Renal pelvis (tissue), 4 donors: Measurements from ENCODE around the gene VDR. TPM values are rescaled to one million over a fixed set of nuclear protein-coding genes. Genes with fewer than 3 reads are reported as not detected.

Experiments used
- DNase-seq: peaks from one replicate; pipeline ENCODE4 v3.0.0-alpha.2; 2013
- polyA plus RNA-seq, 3 donors: library from polyadenylated mRNA; unstranded; fragments of 120-200 nt; gene quantifications; one replicate each; pipeline ENCODE4 v1.2.1, GENCODE V29; 2013; ENCODE audit not compliant: insufficient read length in 3 of 3

The VDR gene
- polyA plus RNA-seq, 3 donors, result 3.0 to 4.1 (median 3.7) TPM

DNA sequence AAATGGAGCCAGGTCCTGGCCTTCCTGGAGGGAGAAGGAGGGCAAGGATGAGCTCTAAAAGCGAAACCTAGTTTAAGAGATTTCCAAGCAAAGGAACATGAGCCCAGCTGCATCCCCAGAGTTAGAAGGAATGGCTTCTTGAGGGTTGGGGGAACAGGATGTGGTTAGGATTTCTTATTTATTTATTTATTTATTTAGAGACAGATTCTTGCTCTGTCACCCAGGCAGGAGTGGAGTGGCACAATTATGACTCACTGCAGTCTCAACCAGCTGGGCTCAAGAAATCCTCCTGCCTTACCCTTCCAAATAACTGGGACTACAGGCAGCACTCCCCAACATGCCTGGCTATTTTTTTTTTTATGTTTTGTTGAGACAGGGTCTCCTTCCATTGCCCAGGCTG, 33.3 kb upstream of the VDR start:
- DNase-seq, result no peak

DNA sequence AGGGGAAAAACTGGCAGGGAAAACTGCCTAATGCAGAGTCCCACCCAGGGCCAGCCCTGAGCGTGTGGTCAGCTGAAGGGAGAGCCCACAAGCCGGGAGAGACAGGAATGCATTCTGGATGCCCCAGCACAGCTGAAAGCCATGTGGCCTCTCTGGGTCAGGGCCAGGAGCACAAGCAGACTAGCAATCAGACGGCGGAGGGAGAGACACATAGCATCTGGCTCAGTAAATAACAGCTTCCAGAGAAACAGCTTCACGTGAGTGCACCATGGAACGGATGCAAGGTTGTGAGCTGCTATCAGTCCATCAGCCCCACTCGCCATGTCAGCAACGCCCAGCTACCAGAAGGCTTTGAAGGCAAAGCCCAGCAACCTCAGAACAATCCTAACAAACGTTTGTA, 30.4 kb upstream of the VDR start:
- DNase-seq, result peak; percentile 35

DNA sequence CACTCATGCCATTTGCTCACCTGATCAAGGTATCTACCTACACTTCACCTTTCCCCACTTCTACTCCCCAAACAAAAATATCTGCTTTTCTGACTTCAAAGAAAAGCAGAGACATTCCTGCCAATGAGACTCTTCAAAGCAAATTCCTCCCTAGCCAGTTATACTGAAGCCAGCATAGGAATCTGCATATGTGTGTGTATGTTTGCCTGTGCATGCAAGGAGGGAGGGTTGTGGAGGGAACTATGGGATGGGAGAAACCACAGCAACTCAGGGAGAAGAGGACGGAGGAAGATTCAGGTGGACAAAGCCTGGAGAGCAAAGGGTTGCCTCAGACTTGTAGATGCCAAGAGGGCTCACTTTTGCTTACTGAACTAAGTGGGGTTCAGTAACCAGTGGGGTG, 26.4 kb upstream of the VDR start:
- no peak for DNase-seq

DNA sequence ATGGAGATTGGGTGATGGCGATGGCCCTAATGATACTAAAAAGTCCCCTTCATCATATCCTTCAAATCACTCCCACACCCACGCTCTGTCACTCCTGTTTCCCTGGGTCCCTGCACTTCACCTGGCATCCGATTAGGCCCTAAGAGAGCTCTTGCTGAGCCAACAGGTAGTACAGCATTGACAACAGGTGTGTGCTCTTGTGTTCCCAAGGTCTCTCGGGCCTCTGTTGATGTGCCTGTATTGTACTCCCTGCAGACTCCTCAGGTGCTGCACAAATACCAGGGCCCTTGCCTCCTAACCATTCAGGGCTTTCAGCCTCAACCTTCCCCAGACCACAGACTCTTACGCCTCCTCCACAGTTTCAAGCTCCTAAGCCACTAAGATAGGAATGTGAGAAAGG, 25.8 kb upstream of the VDR start:
- DNase-seq, result no peak

DNA sequence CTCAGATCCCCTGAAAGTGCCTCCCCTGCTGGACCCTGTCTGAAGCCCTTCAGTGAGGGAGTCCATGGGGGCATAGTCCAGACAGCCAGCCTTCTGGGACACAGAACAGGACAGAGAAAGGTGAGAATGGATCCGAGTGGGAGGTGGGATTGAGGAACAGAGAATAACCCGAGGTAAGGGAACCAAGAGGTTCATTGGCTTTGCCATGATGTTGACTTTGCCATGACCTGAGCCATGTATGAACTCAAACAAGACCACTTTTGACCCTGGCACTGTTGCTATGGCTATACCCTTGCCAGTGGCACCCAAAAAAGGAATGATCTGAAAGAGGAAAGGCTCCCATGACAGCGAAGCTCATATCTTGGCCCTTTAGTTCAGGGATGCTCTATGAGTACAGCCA, 22.6 kb upstream of the VDR start:
- DNase-seq, result no peak

DNA sequence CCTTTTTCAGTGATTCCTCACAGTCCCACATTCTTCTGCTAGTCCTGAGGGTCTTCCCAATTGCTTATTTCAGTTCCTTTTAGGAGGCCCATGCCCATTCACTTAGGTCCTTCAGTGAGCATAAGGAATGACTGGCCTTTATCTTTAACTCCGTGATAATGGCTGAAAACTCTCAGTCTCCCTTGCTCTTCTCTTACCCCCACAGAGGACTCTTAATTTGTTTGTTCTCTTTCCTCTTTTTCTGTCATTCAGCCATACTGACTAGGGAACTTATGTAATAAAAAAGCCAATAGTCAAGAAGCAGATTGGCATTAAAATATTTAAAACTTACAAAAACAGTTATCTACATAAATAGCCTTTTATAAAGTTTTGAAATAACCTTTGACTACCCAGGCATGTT, 17.1 kb upstream of the VDR start:
- no peak for DNase-seq

DNA sequence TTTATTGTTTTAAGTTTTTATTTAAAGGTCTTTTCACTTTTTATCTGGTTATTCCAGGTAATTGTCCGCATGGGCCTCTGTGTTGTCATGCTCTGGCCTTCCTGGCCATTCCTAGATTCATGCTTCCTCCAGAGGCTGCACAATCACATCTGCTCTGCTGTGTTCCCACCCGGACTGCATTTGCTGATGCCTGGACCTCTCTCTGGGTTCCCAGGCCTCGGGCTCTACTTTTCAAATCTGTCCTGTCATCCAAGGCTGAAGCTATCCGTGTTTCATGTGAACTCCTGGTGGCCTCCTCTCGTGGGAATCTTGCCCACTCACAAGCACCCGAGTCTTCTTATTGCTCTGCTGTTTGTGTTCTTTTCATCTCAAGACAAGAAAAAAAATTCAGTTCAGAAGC, 16.1 kb upstream of the VDR start:
- DNase-seq, result no peak

DNA sequence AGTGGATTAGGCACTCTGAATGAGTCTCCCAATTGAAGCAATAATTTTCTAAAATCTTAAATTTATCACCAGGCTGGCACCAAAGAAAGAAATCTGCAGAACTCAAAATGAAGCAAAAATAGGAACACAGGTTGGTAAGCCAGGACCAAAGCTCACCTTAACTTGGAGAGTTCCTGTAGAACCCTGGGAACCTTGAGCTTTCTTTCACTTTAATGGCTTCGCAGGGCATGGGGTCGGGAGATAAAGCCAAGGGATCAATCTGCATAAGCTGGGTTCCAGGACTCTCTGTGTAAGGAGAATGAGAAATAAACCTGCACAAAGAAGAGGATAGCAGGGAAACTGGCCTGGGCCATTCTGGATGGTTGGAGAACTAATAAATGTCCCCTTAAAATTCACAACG, 8.3 kb upstream of the VDR start:
- DNase-seq, result no peak

DNA sequence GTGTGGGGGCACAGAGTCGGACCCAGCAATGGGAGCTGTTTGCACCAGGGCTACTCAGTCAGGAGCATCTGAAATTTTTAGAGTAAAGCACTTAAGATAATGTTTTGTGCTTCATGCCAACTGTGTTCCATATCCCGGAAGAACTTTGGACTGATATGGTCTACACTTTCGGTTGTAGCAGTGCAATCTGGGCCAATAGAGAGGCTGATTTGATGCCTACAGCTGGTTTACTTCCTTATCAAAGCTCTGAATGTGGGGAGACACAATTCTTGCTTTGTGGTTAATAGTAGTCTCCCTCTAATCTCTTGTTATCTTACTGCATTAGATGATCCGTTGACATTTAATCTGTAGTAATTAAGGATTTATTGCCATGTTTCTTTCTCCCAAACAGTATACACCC, 7.8 kb upstream of the VDR start:
- DNase-seq, result no peak

DNA sequence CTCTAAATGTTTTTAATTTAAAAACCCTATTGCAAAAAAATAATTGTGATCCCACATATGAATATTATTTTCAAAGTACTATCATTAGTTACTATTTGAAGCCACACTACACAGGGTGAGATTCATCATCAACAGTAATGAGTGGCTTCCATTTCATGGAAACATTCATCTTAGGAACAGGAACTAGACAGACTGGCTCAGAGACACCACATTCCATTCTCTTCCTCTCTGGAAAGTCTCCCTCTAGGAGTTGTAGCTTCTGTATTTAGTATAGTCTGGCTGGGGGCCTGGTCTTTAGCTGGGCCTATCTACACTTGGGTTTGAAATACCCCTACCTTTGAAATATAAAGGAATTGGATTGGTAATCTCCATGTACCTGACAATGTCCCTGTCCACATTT, 6.2 kb upstream of the VDR start:
- no peak for DNase-seq

DNA sequence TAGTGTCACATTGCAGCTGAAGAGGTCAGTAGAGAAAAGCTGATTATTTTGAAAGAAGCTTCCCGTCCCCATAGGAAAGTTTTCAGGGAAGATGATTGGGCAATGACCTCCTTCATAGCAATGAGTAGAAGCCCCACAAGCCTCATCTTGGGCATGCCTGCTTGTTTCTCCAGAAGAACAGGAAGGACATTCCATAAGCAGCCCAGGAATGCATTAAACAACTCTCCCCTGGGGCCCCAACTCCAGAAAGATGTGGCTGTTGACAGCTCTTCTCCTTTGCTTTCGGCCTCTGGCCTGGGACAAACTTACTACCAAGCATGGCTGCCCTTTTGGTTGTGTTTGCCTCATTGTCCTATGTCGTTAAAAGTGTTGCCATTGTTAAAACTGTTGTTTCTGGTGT, 5.7 kb upstream of the VDR start:
- no peak for DNase-seq

DNA sequence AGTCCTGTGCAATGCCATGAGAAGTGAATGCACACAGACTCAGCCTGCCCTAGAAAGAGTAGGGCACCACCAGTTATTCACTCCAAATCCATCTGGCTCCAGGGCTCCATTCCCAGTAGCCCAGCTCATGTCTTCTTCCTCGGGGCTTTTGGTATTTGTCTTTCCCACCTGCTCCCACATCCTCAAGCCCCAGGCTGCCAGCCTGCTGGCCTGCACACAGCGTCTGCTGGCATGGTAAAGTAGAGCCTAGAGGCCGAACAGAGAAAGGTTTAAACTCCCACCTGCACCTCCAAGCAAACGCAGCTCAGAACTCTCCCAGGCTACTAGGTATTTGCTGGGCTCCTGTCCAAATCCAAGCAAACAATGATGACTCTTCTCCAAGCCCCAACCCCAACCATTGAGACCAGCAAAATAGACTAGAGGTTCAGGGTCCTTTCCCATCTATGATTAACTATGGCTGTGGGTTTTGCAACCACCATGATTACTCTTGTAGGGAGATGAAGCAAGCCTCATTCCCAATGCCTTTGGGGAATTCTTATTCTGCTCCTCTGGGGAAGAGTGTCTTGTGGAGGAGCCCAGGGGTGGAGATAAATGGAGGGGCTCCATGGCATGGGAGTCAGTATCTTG, 5.2 kb upstream of the VDR start:
- no peak for DNase-seq

DNA sequence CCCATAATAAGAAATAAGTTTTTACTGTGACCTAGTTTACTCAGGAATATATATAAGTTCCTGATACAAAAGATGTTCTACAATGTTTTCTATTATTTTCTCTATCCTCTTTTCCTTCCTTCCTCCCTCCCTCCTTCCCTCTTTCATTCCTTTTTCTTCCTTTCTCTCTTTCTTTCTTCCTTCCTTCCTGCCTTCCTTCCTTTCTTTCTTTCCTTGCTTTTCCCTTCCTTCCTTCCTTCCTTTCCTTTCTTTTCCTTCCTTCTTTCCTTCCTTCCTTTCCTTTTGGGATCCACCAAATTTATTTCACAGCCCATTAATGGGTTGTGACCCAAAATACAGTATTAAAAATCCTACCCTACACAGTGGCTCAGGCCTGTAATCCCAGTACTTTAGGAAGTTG, 3.9 kb upstream of the VDR start:
- DNase-seq, result no peak

DNA sequence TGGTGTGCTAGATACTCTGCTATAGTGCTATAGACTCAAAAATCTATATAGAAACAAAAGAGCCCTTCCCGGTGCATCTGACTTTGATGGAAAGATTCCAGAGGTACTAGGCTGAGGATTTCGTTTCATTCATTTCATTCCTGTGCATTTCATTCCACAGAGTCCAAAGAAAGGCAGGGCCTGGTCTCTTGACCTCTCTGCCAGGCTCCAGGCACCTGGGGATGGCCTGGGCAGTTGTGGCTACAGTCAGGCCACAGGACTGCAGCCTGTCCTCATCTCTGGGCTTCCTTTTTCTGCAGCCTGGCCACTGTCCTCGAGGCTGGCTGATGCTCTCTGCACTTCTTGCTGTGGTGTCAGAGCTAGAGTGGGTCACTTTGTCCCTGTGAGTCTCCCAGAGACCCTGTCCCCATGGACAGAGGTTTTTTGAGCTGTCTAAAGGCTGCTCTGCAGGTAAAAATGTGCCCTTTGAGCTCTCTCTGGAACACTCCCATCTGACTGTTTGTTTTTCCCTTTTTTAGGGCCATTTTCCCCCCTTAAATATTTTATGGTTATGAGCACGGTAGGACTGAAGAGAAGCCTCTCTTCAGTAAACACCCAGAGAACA, 3.2 kb upstream of the VDR start:
- no peak for DNase-seq

DNA sequence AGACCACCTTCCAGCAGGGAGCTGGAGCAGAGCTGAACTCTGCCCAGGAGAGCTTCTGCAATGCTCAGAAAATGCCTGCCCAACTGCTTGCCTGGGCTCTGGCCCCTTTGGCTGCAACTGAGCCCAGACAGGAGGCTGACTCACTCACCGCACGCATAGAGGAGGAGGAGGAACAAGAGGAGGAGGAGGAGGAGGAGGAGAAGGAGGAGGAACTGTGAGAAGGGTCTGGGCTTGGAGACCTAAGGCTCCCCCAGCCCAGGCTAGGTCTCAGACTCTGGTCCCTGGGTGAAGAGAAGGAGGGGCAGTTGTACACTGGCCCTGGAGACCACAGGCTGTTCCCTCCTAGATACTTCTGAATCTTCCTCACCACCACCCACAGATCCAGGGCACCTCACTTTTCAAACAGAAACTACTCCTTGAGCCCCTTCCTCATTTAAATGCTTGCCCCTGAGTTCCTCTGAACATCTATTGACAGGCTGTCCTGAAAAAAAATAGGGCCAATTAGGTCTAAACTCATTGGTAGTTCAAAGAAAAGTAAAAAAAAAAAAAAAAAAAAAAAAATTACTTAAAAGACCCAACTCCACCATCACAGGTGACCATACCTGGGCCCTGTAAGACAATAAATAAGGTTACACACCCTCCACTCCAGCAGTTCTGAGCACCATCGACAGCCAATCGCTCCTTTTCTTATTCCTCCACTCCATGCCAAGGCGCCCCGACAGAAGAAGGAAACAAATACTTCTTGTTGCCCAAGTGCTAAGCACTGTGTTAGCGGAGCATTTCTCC, 674 bp downstream of the VDR start:
- no peak for DNase-seq

DNA sequence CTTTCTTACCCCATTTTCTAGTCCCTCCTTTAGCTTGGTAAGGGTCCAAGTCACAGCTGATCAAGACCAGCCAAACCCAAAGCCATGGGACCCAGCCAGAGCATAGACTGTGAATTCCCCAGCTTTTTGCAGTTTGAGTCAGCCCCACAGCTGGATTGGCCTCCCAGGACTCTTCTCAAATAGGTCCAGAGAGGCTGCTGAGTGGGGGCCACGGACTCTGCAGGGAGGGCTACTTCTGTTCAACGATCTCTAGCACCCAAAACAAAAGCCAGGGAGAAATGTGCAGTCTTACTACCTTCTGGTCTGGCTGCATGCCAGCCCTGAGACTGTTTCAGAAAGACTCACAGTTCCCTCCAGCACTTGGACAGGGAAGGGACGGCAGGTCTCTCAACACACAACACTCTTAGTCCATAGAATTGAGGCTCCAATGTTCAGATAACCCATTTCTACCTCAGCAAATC, 1.6 kb downstream of the VDR start:
- no peak for DNase-seq

DNA sequence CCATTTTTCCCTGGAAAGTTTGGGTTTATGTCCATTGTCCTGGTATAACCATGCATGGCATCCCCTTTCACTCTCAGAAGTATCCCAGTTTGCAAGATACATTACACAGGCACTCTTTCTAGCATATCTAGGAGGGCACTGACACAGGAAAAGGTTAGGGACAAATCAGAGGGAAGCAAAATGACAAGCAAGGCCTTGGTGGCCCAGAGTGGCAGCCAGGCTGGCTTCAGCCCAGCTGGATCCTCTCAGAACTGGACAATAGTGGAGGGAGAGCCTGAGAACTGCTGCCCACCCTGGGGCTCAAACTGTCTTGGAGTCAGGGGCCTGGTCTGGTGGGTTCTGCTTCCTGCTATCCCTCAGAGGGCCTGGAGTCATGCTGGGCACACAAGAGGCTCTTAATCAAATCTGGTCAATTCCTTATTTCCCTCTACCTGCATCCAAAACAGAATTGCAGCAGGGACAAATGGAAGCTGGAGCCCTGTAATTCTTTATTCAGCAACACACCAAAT, 2.6 kb downstream of the VDR start:
- no peak for DNase-seq

DNA sequence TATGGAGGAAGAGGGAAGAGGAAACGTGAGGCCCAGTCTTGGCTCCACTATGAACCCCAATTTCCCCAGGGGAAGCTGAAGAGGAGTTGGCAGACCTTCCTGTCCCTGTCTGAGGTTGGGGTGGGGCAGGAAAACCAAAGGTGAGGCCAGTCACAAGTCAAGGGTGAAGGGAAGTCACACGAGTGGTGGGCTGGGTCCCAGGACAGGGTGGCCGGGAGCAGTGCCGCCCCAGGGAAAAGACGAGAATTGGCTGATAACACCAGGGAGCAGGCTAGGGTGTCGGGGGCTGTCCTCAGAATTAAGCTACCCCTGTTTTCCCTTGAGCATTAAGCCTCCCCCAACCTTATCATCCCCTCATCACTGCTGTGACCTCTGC, 3.1 kb downstream of the VDR start:
- DNase-seq, result no peak

DNA sequence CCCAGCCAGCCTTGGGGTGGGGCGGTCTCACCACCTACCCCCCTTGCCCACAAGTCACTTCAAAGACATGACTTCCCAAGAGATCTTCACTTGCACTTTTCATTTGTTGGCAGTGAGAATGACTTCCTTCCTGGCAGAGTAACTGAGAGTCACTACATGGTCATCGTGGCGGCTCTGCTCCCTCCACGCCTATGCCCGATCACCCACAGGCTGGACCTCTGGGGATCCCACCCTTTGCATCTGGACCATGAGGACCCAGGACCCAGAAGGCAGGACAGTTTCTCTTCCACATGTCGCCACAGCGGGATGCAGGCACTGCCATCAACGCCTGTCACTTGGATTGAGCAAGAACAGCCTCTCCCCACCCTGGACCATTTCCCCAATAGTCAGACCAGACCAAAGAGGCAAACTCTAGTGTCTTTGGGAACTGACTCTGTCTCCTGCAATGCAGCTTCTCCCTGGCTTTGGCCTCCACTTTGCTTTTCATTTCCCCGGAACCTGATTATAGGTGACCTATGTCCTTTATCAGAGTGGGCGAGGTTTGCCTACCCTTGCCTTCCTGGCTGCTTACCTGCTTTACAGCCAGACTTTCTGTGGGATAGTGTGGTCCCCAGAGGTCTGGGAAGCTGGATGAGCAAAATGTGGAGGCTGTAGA, 3.6 kb downstream of the VDR start:
- DNase-seq, result no peak

DNA sequence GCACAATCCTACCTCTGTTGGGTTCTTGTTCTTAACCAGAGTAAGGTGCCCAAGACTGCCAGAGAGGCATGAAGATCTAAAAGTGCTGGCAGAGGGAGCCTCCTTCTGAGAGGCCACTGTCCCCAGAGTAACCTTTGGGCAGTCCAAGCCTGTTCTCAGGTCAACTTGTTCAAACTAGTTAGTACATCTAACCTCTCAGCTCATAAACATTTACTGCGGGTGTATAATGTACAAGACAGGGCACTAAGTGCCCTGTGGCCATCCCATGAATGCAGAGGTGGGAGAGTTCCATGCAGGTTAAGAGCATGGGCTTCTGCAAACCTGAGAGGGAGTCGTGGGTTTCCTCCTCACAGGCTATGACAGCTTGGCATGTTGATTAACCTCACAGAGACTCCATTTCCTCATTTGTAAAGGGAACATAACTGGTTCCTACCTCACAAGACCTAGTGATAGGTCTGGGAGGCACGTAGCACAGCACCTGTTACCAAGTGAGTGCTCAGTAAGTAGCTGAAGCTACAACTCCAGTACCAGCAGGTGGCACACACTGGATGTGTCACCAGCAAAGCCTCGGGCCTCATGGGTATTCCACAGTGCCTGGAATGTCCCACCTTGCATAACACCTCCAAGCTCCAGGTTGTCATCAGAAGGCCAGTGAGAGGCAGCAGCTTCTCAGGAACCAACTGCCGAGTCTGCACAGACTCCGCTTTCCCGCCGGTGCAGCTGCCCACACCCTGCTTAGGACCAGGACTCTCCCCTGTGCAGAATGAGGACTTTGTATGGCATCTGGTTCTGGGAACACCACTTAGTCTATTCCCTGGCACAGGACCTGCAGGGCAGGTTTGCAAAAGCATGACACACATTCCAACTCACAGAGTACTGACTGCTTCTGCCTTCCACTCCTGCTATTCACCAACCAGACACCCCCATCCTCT, 4.4 kb downstream of the VDR start:
- DNase-seq, result no peak

DNA sequence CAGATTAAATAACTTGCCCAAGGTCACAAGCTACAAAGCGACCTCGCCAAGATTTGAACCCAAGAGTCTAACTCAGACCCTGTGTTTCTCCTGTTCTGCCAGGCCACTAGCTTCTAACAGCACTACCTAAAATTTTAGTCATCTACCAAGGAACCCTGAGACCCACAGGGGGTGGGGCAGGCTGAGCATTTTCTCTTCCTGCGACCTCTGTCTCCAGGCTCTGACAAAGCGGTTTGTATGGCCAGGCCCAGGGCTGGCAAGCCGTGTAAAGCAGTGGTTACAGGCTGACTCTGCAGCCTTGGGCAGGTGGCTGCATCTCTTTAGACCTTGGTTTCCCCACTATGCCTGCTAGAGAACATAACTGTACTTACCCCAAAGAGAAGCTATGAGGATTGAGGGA, 5.3 kb downstream of the VDR start:
- no peak for DNase-seq

DNA sequence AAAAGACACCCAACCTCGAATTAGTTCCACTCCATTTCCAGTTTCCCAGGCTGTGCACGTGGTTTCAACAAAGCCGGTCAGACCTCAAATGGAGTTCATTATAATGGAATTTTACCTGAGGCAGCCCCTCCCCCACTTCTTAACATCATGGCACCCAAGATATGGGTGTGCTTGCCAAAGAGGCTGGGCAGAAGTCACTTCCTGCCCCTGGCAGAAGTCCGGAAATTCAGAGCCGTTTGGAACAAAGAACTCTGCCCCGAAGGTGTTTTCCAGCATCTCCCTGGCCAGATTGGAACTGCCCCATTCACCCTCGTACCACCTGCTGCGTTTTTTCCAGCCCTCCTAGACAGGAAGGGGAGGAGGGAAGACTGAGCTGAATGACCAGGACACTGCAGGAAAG, 8.2 kb downstream of the VDR start:
- no peak for DNase-seq
